BJ (cell line): ENCODE results near the gene GPX5. TPM values are rescaled to one million over a fixed set of nuclear protein-coding genes. Genes with fewer than 3 reads are reported as not detected.
"Not testable (repeated sequence)": the region's sequence is repeated elsewhere in the genome, so short reads cannot be mapped to it uniquely, and the experiment has no call there.

Experiments used
- CTCF ChIA-PET: fragments of 350-600 bp; formaldehyde crosslinking; extraction: SDS; loops from one replicate; lab custom pipeline; 2021; ENCODE audit warnings: antibody characterized with exemption, inconsistent platforms; lab: Yijun Ruan, JAX
- POLR2A ChIA-PET: fragments of 300-600 bp; sonication (Branson Sonifier 250); formaldehyde crosslinking; extraction: SDS; loops from one replicate; lab custom pipeline; 2021; ENCODE audit warnings: antibody characterized with exemption; lab: Charles Lee
- DNase-seq: peaks from one replicate; pipeline ENCODE4 v3.0.0-alpha.2; 2011; ENCODE audit warnings: low read depth
- H3K27me3 ChIP-seq: 2 replicates; pipeline ENCODE4 v1.6.0; 2011; ENCODE audit warnings: low read length; ENCODE audit not compliant: control insufficient read depth, insufficient read depth
- H3K36me3 ChIP-seq: 2 replicates; pipeline ENCODE4 v1.5.1; 2011; ENCODE audit warnings: low read length; ENCODE audit not compliant: control insufficient read depth, insufficient read depth
- H3K4me3 ChIP-seq: 2 replicates; pipeline ENCODE4 v1.5.1; 2011; ENCODE audit warnings: low read depth, mild to moderate bottlenecking, control low read depth, low read length
- polyA plus RNA-seq: library from polyadenylated mRNA; depleted of rRNA; stranded (reverse); fragments of >200 nt; gene quantifications from 2 replicates; pipeline ENCODE4 v1.2.3, GENCODE V29; 2011
- TF ChIP-seq, protein P1 (sequence below): IDR thresholded peaks from 2 replicates; pipeline ENCODE4 v1.5.1; 2011; ENCODE audit warnings: low read depth, mild to moderate bottlenecking, control low read depth, inconsistent platforms, low read length, moderate library complexity; ENCODE audit not compliant: insufficient read depth

The GPX5 gene
- polyA plus RNA-seq, 1 experiment = not detected

DNA sequence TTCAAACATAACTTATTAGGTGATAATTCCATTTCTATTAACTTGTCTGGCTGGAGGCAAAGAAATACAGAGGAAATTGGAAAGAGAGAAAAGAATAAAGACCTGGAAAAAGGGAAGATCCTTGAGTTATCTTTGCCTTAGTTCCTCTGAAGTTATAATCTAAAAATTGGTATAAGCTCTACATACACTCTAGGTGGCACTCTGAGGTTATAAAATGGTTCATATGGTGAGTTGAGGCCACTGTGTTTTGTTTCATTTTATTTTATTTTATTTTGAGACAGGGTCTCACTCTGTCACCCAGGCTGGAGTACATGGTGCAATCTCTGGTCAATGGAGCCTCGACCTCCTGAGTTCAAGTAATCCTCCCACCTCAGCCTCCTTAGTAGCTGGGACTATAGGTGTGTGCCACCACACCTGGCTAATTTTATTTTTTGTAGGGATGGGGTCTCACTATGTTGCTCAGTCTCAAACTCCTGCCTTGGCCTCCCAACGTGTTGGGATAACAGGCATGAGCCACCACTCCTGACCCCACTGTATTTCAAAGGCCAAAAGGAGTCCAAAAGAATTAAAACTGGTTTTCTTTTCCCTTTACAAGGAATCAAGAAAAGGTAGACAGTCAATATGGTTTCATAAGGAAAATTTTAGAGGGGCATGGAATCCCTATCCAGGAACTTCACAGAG lies 29.4 kb upstream of the GPX5 start:
- H3K27me3 ChIP-seq = no peaks in the 10 kb centered on the region
- TF ChIP-seq, protein P1, sequence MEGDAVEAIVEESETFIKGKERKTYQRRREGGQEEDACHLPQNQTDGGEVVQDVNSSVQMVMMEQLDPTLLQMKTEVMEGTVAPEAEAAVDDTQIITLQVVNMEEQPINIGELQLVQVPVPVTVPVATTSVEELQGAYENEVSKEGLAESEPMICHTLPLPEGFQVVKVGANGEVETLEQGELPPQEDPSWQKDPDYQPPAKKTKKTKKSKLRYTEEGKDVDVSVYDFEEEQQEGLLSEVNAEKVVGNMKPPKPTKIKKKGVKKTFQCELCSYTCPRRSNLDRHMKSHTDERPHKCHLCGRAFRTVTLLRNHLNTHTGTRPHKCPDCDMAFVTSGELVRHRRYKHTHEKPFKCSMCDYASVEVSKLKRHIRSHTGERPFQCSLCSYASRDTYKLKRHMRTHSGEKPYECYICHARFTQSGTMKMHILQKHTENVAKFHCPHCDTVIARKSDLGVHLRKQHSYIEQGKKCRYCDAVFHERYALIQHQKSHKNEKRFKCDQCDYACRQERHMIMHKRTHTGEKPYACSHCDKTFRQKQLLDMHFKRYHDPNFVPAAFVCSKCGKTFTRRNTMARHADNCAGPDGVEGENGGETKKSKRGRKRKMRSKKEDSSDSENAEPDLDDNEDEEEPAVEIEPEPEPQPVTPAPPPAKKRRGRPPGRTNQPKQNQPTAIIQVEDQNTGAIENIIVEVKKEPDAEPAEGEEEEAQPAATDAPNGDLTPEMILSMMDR = no peak
- CTCF ChIA-PET = interaction anchor here (1.6 kb wide), 1 partner anchor 90 kb away, joined by 5 read pairs; no protein-coding TSS in a partner anchor
- no peaks in the 10 kb centered on the region for H3K36me3 ChIP-seq
- no peak overlapping the region for H3K4me3 ChIP-seq
- POLR2A ChIA-PET = no interaction called here
- no peak for DNase-seq

DNA sequence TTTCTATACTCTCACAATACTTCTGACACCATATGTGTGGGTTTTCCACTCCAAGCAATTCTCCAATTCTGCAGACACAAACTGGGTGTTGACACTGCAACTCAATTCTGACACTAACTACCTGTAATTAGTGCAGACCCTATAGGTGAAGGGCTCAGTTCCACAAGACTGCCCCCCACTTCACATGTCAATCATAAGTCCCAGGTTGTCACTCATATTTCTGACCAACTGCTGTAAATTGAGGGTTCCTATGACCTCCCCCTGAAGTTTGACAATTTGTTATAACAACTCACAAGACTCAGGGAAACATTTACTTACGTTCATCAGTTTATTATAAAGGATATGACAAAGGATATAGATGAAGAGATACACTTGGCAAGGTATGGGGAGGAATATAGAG lies 28.4 kb upstream of the GPX5 start:
- no peak for DNase-seq
- POLR2A ChIA-PET = no interaction called here
- CTCF ChIA-PET = interaction anchor here (1.6 kb wide), 1 partner anchor 89 kb away, joined by 5 read pairs; no protein-coding TSS in a partner anchor
- TF ChIP-seq, protein P1 = no peak
- Histone ChIP-seq H3K4me3 (no peak overlapping the region), H3K27me3 (no peaks in the 10 kb centered on the region), H3K36me3 (no peaks in the 10 kb centered on the region)

- ChIA-PET POLR2A (no interaction called here), CTCF (no interaction called here)
- no peak overlapping the region for H3K4me3 ChIP-seq
- TF ChIP-seq, protein P1 = no peak
- no peaks in the 10 kb centered on the region for H3K27me3 ChIP-seq
- no peak for DNase-seq
- H3K36me3 ChIP-seq = no peaks in the 10 kb centered on the region
These were observed 27.8 kb upstream of the GPX5 start for GRCh38 chr6:28497893-28498292.

DNA sequence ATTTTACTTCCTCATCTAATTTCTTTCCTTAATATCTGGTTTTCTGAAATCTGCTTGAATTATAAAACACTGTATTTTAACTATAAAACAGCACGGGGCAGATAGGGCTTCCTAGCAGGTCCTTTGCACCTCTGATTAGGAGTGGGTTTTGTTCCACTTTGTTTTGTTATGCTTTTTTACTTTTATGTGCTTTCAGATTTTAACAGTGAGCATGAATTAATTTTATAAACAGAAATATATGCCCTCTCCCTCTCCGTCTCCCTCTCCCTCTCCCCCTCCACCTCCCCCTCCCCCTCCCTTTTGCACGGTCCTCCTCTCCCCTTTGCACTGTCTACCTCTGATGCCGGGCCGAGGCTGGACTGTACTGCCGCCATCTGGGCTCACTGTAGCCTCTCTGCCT lies 24.4 kb upstream of the GPX5 start:
- POLR2A ChIA-PET = no interaction called here
- no peaks in the 10 kb centered on the region for H3K36me3 ChIP-seq
- H3K27me3 ChIP-seq = no peaks in the 10 kb centered on the region
- DNase-seq = no peak
- no peak overlapping the region for H3K4me3 ChIP-seq
- CTCF ChIA-PET = no interaction called here
- TF ChIP-seq, protein P1 = no peak

GRCh38 chr6:28502136-28502535 lies 23.5 kb upstream of the GPX5 start:
- H3K36me3 ChIP-seq, H3K27me3 ChIP-seq, POLR2A ChIA-PET, H3K4me3 ChIP-seq, CTCF ChIA-PET, DNase-seq: not testable (repeated sequence)

DNA sequence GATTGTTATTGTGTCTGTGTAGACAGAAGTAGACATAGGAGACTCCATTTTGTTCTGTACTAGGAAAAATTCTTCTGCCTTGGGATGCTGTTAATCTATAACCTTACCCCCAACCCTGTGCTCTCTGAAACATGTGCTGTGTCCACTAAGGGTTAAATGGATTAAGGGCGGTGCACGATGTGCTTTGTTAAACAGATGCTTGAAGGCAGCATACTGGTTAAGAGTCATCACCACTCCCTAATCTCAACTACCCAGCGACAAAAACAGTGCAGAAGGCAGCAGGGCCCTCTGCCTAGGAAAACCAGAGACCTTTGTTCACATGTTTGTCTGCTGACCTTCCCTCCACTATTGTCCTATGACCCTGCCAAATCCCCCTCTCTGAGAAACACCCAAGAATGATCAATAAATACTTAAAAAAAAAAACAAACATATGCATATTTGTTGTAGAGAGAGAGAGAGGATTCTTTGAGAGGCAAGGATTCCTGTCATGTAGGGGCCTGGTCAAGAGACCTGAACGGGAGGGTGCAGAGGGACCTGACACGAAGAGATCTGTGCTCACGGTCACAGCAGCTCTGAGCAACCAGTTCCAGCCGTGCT lies 22.9 kb upstream of the GPX5 start:
- H3K27me3 ChIP-seq, CTCF ChIA-PET, POLR2A ChIA-PET, H3K4me3 ChIP-seq, H3K36me3 ChIP-seq, DNase-seq: not testable (repeated sequence)
